Measurements from ENCODE around the gene HOXA5. TPM values are rescaled to one million over a fixed set of nuclear protein-coding genes. Genes with fewer than 3 reads are reported as not detected.

The HOXA5 gene
- total RNA-seq, 4 donors from 2014 or later = 18.3 to 89.8 (median 31.6) TPM

DNA sequence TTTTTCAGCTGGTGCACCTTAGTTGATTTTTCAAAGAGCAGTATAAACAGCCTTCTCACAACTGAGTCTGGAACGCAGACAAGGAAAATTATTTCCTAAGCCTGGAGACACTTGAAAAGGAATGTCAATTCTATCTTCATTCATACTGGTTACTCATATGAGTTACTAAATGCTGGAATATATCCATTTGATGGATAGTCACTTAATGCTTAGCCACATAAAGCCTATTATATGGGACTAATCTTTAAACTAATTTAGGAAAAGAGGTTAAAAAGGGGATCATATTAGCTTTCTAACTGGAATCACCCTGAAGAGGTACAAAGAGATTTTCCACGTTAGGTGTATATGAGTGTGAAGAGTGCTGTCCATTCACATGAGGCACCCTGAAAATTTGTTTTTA, 11.3 kb downstream of the HOXA5 start:
- 33 to 53% methylated on average over 2 of the region's 2 CpGs for WGBS, 2 donors (ENCODE audit: low coverage in 1 of 2)
- TF ChIP-seq EP300 (IDR thresholded peaks at IDR 0.05; ENCODE audit: low read depth) = no peak
- TF ChIP-seq POLR2A (IDR thresholded peaks at IDR 0.05) = no peak
- no peak for TF ChIP-seq CTCF (IDR thresholded peaks at IDR 0.05)
- TF ChIP-seq POLR2AphosphoS5 (IDR thresholded peaks at IDR 0.05) = no peak
- H3K36me3 ChIP-seq = no peaks in the 10 kb centered on the region
- peaks cover 46 to 90% (median 86%) of the 10 kb centered on the region in 4 donors for H3K4me1 ChIP-seq
- DNase-seq = no peak
- no peaks in the 10 kb centered on the region for H3K9me3 ChIP-seq
- intact Hi-C loops (cut with DNase I; ENCODE audit: low total_unique reads) (no loop called here), in situ Hi-C loops (cut with MboI; ENCODE audit: low pct_ligation_motif_present in 1 of 4, low pct_unique_long_range_greater_than_20kb in 1 of 4, low sequenced_read_pairs in 3 of 4) (no loop called here)
- peak overlapping the region; percentile 94 to 99 (median 96) for H3K27ac ChIP-seq
- no peaks in the 10 kb centered on the region for H3K27me3 ChIP-seq
- H3K4me3 ChIP-seq = no peak overlapping the region

GRCh38 chr7:27131390-27131819, 12.1 kb downstream of the HOXA5 start:
- intact Hi-C loops (cut with DNase I; ENCODE audit: low total_unique reads) (no loop called here), in situ Hi-C loops (cut with MboI; ENCODE audit: low pct_ligation_motif_present in 1 of 4, low pct_unique_long_range_greater_than_20kb in 1 of 4, low sequenced_read_pairs in 3 of 4) (no loop called here)
- Histone ChIP-seq H3K27me3 (no peaks in the 10 kb centered on the region), H3K27ac (peak overlapping the region; percentile 94 to 99 (median 96)), H3K36me3 (no peaks in the 10 kb centered on the region), H3K9me3 (no peaks in the 10 kb centered on the region), H3K4me3 (peak overlapping the region; percentile 62 to 77 (median 73)), H3K4me1 (peaks cover 42 to 90% (median 85%) of the 10 kb centered on the region in 4 donors)
- no peak for DNase-seq
- WGBS, 2 donors (ENCODE audit: low coverage in 1 of 2) = 26 to 37% methylated on average over 8 to 12 of the region's 12 CpGs
- TF ChIP-seq EP300 (IDR thresholded peaks at IDR 0.05; ENCODE audit: low read depth) = no peak
- no peak for TF ChIP-seq CTCF (IDR thresholded peaks at IDR 0.05)
- no peak for TF ChIP-seq POLR2A (IDR thresholded peaks at IDR 0.05)
- TF ChIP-seq POLR2AphosphoS5 (IDR thresholded peaks at IDR 0.05) = no peak

DNA sequence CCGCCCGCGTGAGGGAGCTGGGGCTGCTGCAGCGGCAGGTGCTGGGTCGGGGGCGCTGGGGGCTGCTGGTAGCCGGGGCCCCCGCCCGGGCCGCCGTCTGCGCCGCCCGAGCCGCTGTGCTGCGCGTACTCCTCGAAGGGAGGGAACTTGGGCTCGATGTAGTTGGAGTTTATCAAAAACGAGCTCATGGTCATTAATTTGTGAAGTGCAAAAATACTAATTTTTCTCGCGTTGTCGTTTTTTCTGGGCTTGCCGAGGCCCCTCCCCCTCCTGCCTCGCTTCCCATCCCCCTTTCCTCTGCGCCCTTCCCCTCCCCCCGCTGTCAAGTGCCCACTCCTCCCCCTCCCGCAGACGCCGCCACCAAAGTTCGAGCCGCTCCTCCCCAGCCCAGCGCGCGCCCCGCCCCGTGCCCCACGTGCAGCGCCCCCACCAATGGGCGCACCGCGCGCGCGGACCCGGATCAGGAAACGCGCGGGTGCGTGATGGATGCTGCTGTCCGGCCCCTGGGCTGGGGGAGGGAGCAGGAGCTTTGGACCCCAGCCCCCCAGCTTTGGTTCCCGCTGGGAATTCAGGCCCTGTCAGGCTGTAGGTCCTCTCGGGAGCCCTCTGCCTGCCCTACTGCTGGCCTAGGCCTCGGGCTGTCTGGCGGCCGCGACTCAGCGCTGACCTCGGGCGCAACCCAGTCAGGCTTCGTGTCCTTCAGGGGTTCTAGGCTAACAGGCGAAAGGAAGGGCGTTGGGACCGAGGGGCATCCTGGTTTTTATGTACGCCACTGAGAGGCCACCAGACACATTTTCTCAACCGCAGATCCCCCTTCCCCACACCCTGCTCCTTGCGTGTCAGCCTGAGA, 12.7 kb downstream of the HOXA5 start, which contains the start of gene HOXA4:
HOXA4 (minus strand) TSS at position 218 of the 850 bp plus-strand sequence; CDS start at position 194, 24 bp downstream.
- peak; percentile 94 for DNase-seq
- Histone ChIP-seq H3K4me1 (peaks cover 41 to 90% (median 85%) of the 10 kb centered on the region in 4 donors), H3K27me3 (no peaks in the 10 kb centered on the region), H3K36me3 (no peaks in the 10 kb centered on the region), H3K27ac (peak within 1 kb of the TSS; percentile 94 to 99 (median 96)), H3K4me3 (peak within 1 kb of the TSS; percentile 62 to 77 (median 73)), H3K9me3 (no peaks in the 10 kb centered on the region)
- intact Hi-C loops (cut with DNase I; ENCODE audit: low total_unique reads) = no loop called here
- TF ChIP-seq POLR2AphosphoS5 (IDR thresholded peaks at IDR 0.05) = peak; percentile 89 to 95 (median 92)
- TF ChIP-seq POLR2A (IDR thresholded peaks at IDR 0.05) = peak; percentile 81
- no peak for TF ChIP-seq CTCF (IDR thresholded peaks at IDR 0.05)
- in situ Hi-C loops (cut with MboI; ENCODE audit: low pct_ligation_motif_present in 1 of 4, low pct_unique_long_range_greater_than_20kb in 1 of 4, low sequenced_read_pairs in 3 of 4) = no loop called here
- 14 to 20% methylated on average over 1 to 45 of the region's 67 CpGs for WGBS, 2 donors (ENCODE audit: low coverage in 1 of 2)

GRCh38 chr7:27129729-27130539, 13.5 kb downstream of the HOXA5 start:
- Histone ChIP-seq H3K9me3 (no peaks in the 10 kb centered on the region), H3K27ac (peak overlapping the region; percentile 94 to 99 (median 96)), H3K36me3 (no peaks in the 10 kb centered on the region), H3K4me1 (peaks cover 36 to 90% (median 84%) of the 10 kb centered on the region in 4 donors), H3K4me3 (peak overlapping the region; percentile 61 to 77 (median 67)), H3K27me3 (no peaks in the 10 kb centered on the region)
- TF ChIP-seq CTCF (IDR thresholded peaks at IDR 0.05) (peak in 2 of 5 experiments; percentile 7 to 25), POLR2A (IDR thresholded peaks at IDR 0.05) (peak; percentile 76), POLR2AphosphoS5 (IDR thresholded peaks at IDR 0.05) (peak; percentile 33 to 71 (median 57)), EP300 (IDR thresholded peaks at IDR 0.05; ENCODE audit: low read depth) (no peak)
- intact Hi-C loops (cut with DNase I; ENCODE audit: low total_unique reads) = loop anchor here (2.0 kb wide), 1 partner anchor 31 kb away; no protein-coding TSS in a partner anchor
- in situ Hi-C loops (cut with MboI; ENCODE audit: low pct_ligation_motif_present in 1 of 4, low pct_unique_long_range_greater_than_20kb in 1 of 4, low sequenced_read_pairs in 3 of 4) = no loop called here
- WGBS, 2 donors (ENCODE audit: low coverage in 1 of 2) = 30 to 50% methylated on average over 4 to 50 of the region's 72 CpGs
- DNase-seq = peak; percentile 70
